Colon (tissue), 2 donors: ENCODE data around the gene CDC5L.
"Not testable (repeated sequence)": the region's sequence is repeated elsewhere in the genome, so short reads cannot be mapped to it uniquely, and the experiment has no call there.

Experiments used
- FAIRE-seq: peaks from 2 replicates; lab custom pipeline; 2012; peaks lifted over from hg19 to GRCh38; lab: Jason Lieb, UNC
- donor health status: control.
- donor health status: control.

CDC5L gene

DNA sequence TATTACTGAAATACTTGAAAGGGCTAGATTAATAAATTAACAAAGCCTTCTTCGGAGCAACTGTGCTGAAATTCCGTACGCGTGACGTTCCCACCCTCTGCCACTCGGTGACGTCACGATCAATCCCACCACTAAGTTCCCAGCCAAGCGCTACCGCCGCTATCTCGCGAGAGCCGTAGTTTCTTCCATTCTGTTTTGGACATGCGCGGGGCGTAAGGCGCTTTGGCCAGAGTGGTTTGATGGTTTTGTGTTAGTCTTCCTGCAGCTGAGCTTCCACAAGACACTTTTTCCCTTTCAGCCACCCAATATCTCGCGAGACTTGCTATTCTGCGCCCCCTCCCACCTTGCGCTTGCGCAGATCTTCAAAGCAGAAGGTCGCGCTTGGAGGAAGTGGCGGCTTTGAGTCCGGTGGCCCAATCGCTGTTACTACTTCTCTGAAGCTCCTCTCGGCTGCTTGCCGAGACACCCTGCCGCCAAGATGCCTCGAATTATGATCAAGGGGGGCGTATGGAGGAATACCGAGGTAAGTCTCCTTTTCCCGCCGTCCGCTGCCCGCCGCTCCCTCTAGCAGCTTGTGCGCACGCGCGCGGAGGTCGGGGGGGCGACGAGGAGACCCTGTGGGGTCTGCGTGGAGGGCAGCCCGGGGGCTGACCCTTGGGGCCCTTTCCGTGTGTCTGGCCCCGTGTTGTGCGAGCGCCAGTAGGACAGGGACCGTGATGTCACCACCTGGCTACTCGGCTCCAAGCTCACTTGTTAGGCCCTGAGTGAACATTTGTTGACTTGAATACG, at the start of gene CDC5L:
Gene CDC5L (plus strand): TSS at position 361 of the 789 bp plus-strand sequence. CDS start 118 bp downstream, at position 479.
- FAIRE-seq = no peak

DNA sequence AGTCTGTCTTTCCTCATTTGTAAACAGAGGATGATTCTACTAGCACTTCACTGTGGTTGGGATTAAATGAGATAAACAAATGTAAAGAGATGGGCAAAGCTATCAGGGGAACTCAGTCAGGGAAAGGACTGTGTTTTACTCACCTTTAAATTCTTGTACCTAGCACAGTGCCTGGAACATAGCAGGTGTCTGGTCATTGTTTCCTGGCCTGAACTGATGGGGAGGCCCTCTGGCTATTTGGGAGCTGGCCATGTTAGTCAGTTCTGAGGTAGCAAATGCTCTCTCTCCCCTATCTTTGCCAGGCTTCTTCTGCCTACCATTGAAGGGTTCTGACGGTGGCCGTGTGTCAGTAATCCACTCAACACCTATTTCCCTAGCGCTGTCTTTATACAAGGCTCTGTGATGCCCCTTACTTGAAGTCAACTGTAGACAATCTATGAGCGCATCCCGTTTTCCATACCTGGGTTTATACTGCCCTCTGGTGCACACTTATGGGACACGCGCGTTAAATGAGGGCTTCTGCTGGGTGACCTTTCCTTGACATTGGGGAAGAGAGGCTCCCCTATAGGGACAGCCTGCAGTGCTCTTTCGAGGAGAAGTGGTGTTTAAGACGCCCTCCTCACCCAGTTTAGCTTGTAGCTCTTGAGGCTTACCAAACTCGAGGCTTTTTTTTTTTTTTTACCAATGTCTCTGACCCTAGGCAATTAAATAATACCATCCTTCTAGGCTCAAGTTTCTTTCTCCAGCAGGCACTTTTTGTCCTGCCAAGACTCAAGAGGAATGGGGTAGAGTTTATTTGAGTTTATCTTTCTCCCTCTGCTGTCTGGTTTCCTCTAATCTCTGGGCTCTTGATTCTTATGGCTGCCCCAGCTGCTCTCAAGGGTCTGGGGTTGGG, 49.0 kb upstream of the CDC5L start:
- no peak for FAIRE-seq

GRCh38 chr6:44339301-44339700, 48.2 kb upstream of the CDC5L start:
- no peak for FAIRE-seq

DNA sequence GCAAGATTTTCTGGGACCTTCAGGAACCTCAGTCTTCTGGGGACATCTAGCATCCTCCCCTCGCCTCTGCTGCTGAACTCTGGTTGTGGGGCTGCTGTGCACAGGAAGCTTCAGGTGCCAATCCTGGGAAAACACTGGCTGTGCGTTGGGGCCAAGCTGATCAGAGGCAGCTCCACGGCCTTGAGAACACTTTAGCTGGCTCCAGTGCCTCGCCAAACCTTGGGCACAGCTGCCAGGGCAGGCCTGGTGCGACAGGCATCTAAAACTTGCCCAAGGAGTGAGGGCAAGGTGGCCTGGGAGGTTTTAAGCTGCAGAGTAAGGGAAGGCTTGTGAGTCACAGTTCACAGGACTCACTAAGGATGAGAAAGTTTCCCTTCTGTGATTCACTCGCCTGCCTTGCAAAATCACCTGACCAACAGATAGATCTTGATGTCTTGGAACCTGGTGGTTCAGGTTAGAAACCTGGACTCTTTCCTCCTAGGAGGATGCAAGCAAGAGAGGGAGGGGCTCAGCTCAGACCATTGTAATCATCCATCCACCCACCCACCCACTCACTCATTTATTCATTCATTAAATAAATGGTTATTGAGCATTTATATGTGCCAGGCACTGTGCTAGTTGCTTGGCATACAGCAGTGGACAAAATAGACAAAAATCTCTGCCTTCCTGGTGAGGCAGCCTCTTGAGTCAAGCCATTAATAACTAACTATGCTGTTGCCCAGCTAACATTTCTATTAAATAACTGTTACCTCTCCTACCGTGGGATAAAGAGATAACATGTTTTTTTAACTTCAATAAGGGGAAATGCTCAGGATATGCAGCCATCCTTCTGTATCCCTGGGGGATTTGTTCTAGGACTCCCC, 47.5 kb upstream of the CDC5L start:
- no peak for FAIRE-seq

- FAIRE-seq = no peak
These were observed 46.2 kb upstream of the CDC5L start for GRCh38 chr6:44341095-44341890.

- FAIRE-seq = no peak
These were observed 45.5 kb upstream of the CDC5L start for GRCh38 chr6:44342052-44342451.

- FAIRE-seq = no peak
These were observed 45.0 kb upstream of the CDC5L start, which contains the start of gene SPATS1 for GRCh38 chr6:44342489-44342888. Gene SPATS1, plus strand, starts transcription at chr6:44342650. Its CDS starts 446 bp downstream, at chr6:44343096.

DNA sequence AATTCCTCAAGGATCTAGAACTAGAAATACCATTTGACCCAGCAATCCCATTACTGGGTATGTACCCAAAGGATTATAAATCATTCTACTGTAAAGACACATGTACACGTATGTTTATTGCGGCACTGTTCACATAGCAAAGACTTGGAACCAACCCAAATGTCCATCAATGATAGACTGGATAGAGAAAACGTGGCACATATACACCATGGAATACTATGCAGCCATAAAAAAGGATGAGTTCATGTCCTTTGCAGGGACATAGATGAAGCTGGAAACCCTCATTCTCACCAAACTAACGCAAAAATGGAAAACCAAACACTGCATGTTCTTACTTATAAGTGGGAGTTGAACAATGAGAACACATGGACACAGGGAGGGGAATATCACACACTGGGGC, 40.7 kb upstream of the CDC5L start:
- FAIRE-seq = not testable (repeated sequence)

- FAIRE-seq = no peak
These were observed 37.4 kb upstream of the CDC5L start for GRCh38 chr6:44349904-44350649.

DNA sequence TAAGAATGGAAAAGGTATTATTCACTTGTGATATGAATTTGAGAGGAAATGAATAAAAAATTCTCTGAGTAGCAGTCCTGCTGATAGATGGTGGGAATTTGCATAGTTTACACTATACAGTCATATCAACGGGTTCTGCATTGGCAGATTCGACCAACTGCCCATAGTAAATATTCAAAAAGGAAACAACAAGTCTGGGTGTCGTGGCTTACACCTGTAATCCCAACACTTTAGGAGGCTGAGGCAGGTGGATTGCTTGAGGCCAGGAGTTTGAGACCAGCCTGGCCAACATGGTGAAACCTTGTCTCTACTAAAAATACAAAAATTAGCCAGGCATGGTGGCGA, 36.9 kb upstream of the CDC5L start:
- not testable (repeated sequence) for FAIRE-seq

DNA sequence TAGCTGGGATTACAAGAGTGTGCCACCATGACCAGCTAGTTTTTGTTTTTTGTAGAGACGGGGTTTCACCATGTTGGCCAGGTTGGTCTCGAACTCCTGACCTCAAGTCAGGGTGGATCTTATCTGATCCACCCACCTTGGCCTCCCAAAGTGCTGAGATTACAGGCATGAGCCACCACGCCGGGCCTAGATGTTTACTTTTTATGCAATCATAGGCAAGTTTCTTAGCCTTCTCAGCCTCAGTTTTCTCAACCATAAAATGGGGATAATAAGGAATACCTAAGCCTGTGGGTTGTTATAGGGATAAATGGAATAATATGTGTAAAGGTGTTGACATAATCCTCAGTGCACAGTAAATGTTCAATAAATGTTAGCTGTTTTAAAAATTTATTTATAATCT, 35.2 kb upstream of the CDC5L start:
- no peak for FAIRE-seq

GRCh38 chr6:44353336-44353735, 34.2 kb upstream of the CDC5L start:
- no peak for FAIRE-seq

DNA sequence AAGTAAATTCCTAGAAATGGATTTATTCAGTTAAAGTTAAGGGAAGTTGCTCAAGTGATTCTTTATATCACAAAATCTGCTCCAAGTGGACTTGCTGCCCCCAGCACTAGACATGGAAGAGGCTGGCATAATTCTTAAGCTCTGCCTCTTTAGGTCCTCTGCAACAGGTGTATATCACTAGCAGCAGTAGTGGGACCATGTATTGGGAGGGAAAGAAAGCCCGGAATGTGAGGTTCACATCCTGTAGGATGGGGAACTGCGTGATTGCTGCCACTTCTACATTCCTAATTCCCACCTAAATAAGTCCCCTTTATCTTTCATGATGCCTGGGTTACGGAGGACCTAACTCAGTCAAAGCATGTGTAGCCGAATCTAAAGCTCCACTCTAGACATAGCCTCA, 31.9 kb upstream of the CDC5L start:
- FAIRE-seq = no peak

- FAIRE-seq = no peak
These were observed 31.0 kb upstream of the CDC5L start for GRCh38 chr6:44356487-44356886.

GRCh38 chr6:44359973-44360372, 27.5 kb upstream of the CDC5L start:
- FAIRE-seq = no peak

DNA sequence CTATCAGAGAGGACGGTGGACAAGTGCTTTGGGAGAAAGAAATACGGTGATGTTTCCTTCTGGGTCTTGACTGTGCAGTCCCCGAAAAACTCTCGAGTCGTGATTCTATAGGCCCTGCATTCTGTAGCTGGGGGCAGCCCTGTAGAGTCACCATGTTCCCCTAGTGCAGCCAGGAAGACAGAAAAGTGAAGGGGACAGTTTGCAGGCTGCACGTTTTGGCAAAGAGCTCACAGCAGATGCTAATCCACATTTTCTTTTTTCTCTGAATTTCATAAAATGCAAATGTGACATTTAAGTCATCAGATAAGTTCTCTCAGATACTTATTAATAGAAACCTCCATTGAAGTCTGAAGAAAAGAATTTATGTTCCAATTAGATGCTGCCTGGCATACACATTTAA, 25.6 kb upstream of the CDC5L start:
- no peak for FAIRE-seq

DNA sequence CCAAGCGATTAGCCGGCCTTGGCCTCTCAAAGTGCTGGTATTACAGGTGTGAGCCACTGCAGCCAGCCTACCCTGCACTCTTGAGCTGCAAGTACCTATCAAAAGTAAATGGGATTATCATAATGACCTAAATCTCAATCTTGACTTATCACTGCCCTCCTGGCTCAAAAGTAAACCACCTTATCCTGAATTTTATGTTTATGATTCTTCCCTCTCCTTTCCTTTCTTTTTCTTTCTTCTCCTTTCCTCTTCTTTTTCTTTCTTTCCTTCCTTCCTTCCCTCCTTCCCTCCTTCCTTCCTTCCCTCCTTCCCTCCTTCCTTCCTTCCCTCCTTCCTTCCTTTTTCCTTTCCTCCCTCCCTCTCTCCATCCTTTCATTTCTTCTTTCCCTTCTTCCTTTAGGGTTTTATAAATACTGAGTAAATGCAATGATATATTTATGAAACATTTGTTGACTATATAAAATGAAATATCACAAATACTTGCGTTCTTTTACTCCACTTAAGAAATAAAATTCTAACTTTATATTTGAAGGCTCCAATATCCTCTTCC, 24.1 kb upstream of the CDC5L start:
- FAIRE-seq = no peak

GRCh38 chr6:44366781-44367180, 20.7 kb upstream of the CDC5L start:
- no peak for FAIRE-seq

DNA sequence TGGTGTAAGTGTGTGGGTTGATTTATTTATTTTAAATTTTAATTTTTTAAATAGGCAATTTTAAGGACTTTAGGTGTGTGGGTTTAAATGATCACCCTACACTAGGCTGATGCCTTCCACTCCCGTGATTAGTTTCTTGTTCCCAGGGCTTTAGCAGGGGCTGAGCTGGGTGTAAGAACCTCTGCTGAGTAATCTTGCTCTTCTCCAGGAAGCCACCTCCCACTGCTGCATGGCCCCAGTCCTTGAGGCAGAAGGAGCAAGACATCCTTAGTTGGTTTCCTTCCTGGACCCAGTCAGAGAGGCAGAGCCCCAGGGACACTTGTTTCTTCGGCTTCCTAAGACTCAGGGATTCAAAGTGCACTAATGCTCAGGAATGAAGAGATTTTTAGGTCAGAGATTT, 19.8 kb upstream of the CDC5L start:
- no peak for FAIRE-seq

DNA sequence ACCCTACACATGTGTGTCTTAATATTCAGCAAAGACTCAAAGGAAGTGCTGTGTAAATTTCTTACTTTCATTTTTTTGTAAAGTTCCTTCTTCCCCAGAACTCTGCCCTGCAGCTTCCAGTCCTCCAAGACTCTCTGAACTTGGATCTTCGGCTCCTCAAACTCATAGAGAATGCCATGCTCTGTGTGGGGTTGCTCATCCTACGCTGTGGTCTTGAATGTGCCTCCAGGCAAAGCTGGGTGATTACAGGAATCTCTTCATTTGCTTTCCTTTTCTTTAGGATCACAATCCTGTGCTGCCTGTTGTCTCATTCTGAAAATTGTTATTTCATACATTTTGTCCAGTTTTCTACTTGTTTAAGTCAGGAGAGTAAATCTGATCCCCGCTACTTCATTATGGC, 14.5 kb upstream of the CDC5L start:
- FAIRE-seq = no peak
